Left kidney (tissue), 8 donors: ENCODE measurements around the gene CT45A5. TPM values are rescaled to one million over a fixed set of nuclear protein-coding genes. Genes with fewer than 3 reads are reported as not detected.
"Not testable (repeated sequence)": the region's sequence is repeated elsewhere in the genome, so short reads cannot be mapped to it uniquely, and the experiment has no call there.

Experiments
- DNase-seq: peaks from one replicate; pipeline ENCODE4 v3.0.0-alpha.2; 2013
- long read RNA-seq, 8 donors: transcript quantifications; one replicate each; lab custom pipeline, GENCODE V29; 2026
- polyA plus RNA-seq: library from polyadenylated mRNA; unstranded; fragments of 120-200 nt; gene quantifications from one replicate; pipeline ENCODE4 v1.2.1, GENCODE V29; 2013; ENCODE audit not compliant: insufficient read length

CT45A5 gene
- polyA plus RNA-seq, result not detected
- long read RNA-seq, donor 1, result 0 reads
- long read RNA-seq, donor 2, result 0 reads
- long read RNA-seq, donor 3, result 0 reads
- long read RNA-seq, donor 4, result 0 reads
- long read RNA-seq, donor 5, result 0 reads
- long read RNA-seq, donor 6, result 0 reads
- long read RNA-seq, donor 7, result 0 reads
- long read RNA-seq, donor 8, result 0 reads

GRCh38 chrX:135785403-135785802 is at the start of gene CT45A5:
Gene CT45A5, minus strand, starts transcription at chrX:135785503. Its CDS starts 3,774 bp downstream, at chrX:135781729.
- DNase-seq, result not testable (repeated sequence)

GRCh38 chrX:135819912-135820311 is 34.6 kb upstream of the CT45A5 start, which contains the start of gene CT45A2:
Gene CT45A2, minus strand, starts transcription at chrX:135820012. Its CDS starts 3,747 bp downstream, at chrX:135816265.
- not testable (repeated sequence) for DNase-seq

GRCh38 chrX:135802687-135803086 is 17.4 kb upstream of the CT45A5 start, which contains the start of gene CT45A6:
Gene CT45A6, minus strand, starts transcription at chrX:135802787. Its CDS starts 3,794 bp downstream, at chrX:135798993.
- not testable (repeated sequence) for DNase-seq

- not testable (repeated sequence) for DNase-seq
These were observed 17.2 kb downstream of the CT45A5 start, which contains the start of gene CT45A3 for GRCh38 chrX:135768091-135768490. Gene CT45A3, minus strand, starts transcription at chrX:135768191. Its CDS starts 3,747 bp downstream, at chrX:135764444.

GRCh38 chrX:135744739-135745138 is 40.6 kb downstream of the CT45A5 start:
- not testable (repeated sequence) for DNase-seq

GRCh38 chrX:135741192-135741715 is 44.0 kb downstream of the CT45A5 start:
- no peak for DNase-seq

- peak; percentile 8 for DNase-seq
These were observed 44.6 kb downstream of the CT45A5 start for GRCh38 chrX:135740681-135741149.

- peak; percentile 19 for DNase-seq
These were observed 47.8 kb downstream of the CT45A5 start for GRCh38 chrX:135737366-135738071.

GRCh38 chrX:135734666-135735065 is 50.6 kb downstream of the CT45A5 start:
- DNase-seq, result not testable (repeated sequence)

Other genes starting within 250 kb of the CT45A5 start
- gene CT45A1, start 71.9 kb downstream of the CT45A5 start, polyA plus RNA-seq, result not detected
- gene CT45A3, start 17.3 kb downstream of the CT45A5 start, polyA plus RNA-seq, result not detected
- gene CT45A6, start 17.3 kb upstream of the CT45A5 start, polyA plus RNA-seq, result not detected
- not detected for gene CT45A2, start 34.5 kb upstream of the CT45A5 start, polyA plus RNA-seq
- not detected for gene CT45A7, start 51.8 kb upstream of the CT45A5 start, polyA plus RNA-seq
- gene CT45A8, start 69.0 kb upstream of the CT45A5 start, polyA plus RNA-seq, result not detected
- gene CT45A9, start 86.3 kb upstream of the CT45A5 start, polyA plus RNA-seq, result not detected
- not detected for gene CT45A10, start 107.9 kb upstream of the CT45A5 start, polyA plus RNA-seq
- not detected for gene SAGE1, start 108.2 kb upstream of the CT45A5 start, polyA plus RNA-seq
- 30.7 TPM for gene MMGT1, start 188.5 kb upstream of the CT45A5 start, polyA plus RNA-seq
- gene SLC9A6, start 199.9 kb upstream of the CT45A5 start, polyA plus RNA-seq, result 17.7 TPM